BE2C (cell line): ENCODE measurements around the gene WDR20.

ENCODE experiments used
- DNase-seq: peaks from one replicate; pipeline ENCODE4 v3.0.0-alpha.2; 2020
- H3K27me3 ChIP-seq: fragments of 250-450 bp; sonication (Bioruptor Pico); 2 replicates; pipeline ENCODE4 v1.5.1; 2020; ENCODE audit warnings: mild to moderate bottlenecking
- H3K36me3 ChIP-seq: fragments of 250-450 bp; sonication (Bioruptor Pico); 2 replicates; pipeline ENCODE4 v1.5.1; 2020; ENCODE audit warnings: mild to moderate bottlenecking
- H3K4me1 ChIP-seq: fragments of 250-450 bp; sonication (Bioruptor Pico); 2 replicates; pipeline ENCODE4 v1.5.1; 2020
- H3K4me3 ChIP-seq: 2 replicates; pipeline ENCODE4 v1.5.1; 2011; ENCODE audit warnings: low read depth, low read length
- H3K9me3 ChIP-seq: fragments of 250-450 bp; sonication (Bioruptor Pico); 2 replicates; pipeline ENCODE4 v1.5.1; 2020
- CTCF ChIP-seq: IDR thresholded peaks from 2 replicates; pipeline ENCODE4 v1.5.1; 2012; ENCODE audit warnings: mild to moderate bottlenecking, low read depth, low read length

WDR20 gene

GRCh38 chr14:102223682-102224081 lies 84.0 kb downstream of the WDR20 start:
- Histone ChIP-seq H3K4me1 (peaks cover 12% of the 10 kb centered on the region; the same call in 1 of the 2 replicates), H3K4me3 (no peak overlapping the region), H3K9me3 (no peaks in the 10 kb centered on the region), H3K27me3 (no peaks in the 10 kb centered on the region), H3K36me3 (peaks cover 40% of the 10 kb centered on the region)
- no peak for DNase-seq
- TF ChIP-seq CTCF, result no peak

GRCh38 chr14:102225386-102225785 lies 85.7 kb downstream of the WDR20 start:
- no peak overlapping the region for H3K4me3 ChIP-seq

GRCh38 chr14:102225936-102226335 lies 86.2 kb downstream of the WDR20 start:
- Histone ChIP-seq H3K4me1 (peaks cover 12% of the 10 kb centered on the region; the same call in 1 of the 2 replicates), H3K4me3 (no peak overlapping the region), H3K9me3 (no peaks in the 10 kb centered on the region), H3K36me3 (peaks cover 56% of the 10 kb centered on the region), H3K27me3 (no peaks in the 10 kb centered on the region)
- no peak for TF ChIP-seq CTCF
- no peak for DNase-seq

More at GRCh38 chr14:102225386-102225785, 85.7 kb downstream of the WDR20 start:
- Histone ChIP-seq H3K9me3 (no peaks in the 10 kb centered on the region), H3K27me3 (no peaks in the 10 kb centered on the region), H3K36me3 (peaks cover 53% of the 10 kb centered on the region), H3K4me1 (peaks cover 12% of the 10 kb centered on the region; the same call in 1 of the 2 replicates)
- no peak for DNase-seq
- TF ChIP-seq CTCF, result no peak

GRCh38 chr14:102226356-102227125 lies 86.8 kb downstream of the WDR20 start:
- TF ChIP-seq CTCF, result peak; percentile 4; the same call in 1 of the 2 replicates
- Histone ChIP-seq H3K4me3 (peak overlapping the region; percentile 39), H3K36me3 (peaks cover 60% of the 10 kb centered on the region), H3K4me1 (peaks cover 12% of the 10 kb centered on the region; the same call in 1 of the 2 replicates), H3K27me3 (no peaks in the 10 kb centered on the region), H3K9me3 (no peaks in the 10 kb centered on the region)
- DNase-seq, result no peak

- DNase-seq, result peak; percentile 53
- no peak for TF ChIP-seq CTCF
- Histone ChIP-seq H3K4me3 (peak overlapping the region; percentile 39), H3K4me1 (peaks cover 12% of the 10 kb centered on the region; the same call in 1 of the 2 replicates), H3K9me3 (no peaks in the 10 kb centered on the region), H3K27me3 (no peaks in the 10 kb centered on the region), H3K36me3 (peaks cover 68% of the 10 kb centered on the region)
These were observed 87.7 kb downstream of the WDR20 start for GRCh38 chr14:102227184-102227964.
